Endothelial cell of umbilical vein (primary cell): ENCODE results near the gene PRPF18. TPM values are rescaled to one million over a fixed set of nuclear protein-coding genes. Genes with fewer than 3 reads are reported as not detected.

Experiments used
- BruUV-seq: library from RNA; stranded (reverse); fragments of 400-500 nt; replicated peaks from 2 replicates; lab custom pipeline; 2021; lab: Mats Ljungman, UMichigan
- CTCF ChIA-PET: fragments of 300-600, 350-600 bp; sonication (Branson Sonifier 250); formaldehyde crosslinking; loops from one replicate; lab custom pipeline; 2021; ENCODE audit warnings: antibody characterized with exemption, inconsistent platforms; lab: Charles Lee
- POLR2A ChIA-PET: fragments of 300-600, 350-600 bp; sonication (Branson Sonifier 250); formaldehyde crosslinking; loops from one replicate; lab custom pipeline; 2021; ENCODE audit warnings: antibody characterized with exemption, inconsistent platforms; lab: Charles Lee
- DNase-seq: peaks from one replicate; pipeline ENCODE4 v3.0.0-alpha.2; 2011; ENCODE audit warnings: low read depth, low spot score
- FAIRE-seq: peaks from 2 replicates; lab custom pipeline; 2011; peaks lifted over from hg19 to GRCh38; lab: Jason Lieb, UNC
- H2AFZ ChIP-seq: 2 replicates; pipeline ENCODE4 v1.6.0; 2012; ENCODE audit warnings: low read depth, low read length, control low read depth, inconsistent platforms
- H3K27ac ChIP-seq: 2 replicates; pipeline ENCODE4 v1.5.1; 2011; ENCODE audit warnings: low read depth, mild to moderate bottlenecking, control low read depth, low read length, moderate library complexity; ENCODE audit not compliant: insufficient read depth
- H3K27me3 ChIP-seq, 2 experiments: 2 replicates each; pipeline versions ENCODE4 v1.6.0 to v1.6.1; 2011; ENCODE audit warnings: low read length in 2 of 2, mixed read lengths in 1 of 2; ENCODE audit not compliant: control insufficient read depth in 2 of 2, insufficient read depth in 2 of 2
- H3K36me3 ChIP-seq, 2 experiments: 2 replicates in 1 of 2; 3 replicates in 1 of 2; pipeline ENCODE4 v1.5.1; 2011; ENCODE audit warnings: low read length in 2 of 2, mild to moderate bottlenecking in 1 of 2, moderate library complexity in 1 of 2; ENCODE audit not compliant: control insufficient read depth in 2 of 2, insufficient read depth in 2 of 2; ENCODE audit errors: extremely low read depth in 1 of 2
- H3K4me1 ChIP-seq: 3 replicates; pipeline ENCODE4 v1.5.1; 2011; ENCODE audit warnings: mild to moderate bottlenecking, low read length; ENCODE audit not compliant: control insufficient read depth, insufficient read depth; ENCODE audit errors: extremely low read depth
- H3K4me2 ChIP-seq: 2 replicates; pipeline ENCODE4 v1.6.1; 2011; ENCODE audit warnings: low read length, control low read depth, mixed read lengths; ENCODE audit not compliant: insufficient read depth
- H3K4me3 ChIP-seq, 3 experiments: fragments of 200-600 bp in 1 of 3; sonication (generic), shearing (Covaris generic) in 1 of 3; replicated peaks in 1 of 3; 2 replicates each; pipeline ENCODE4 v1.5.1; 2011 to 2016; ENCODE audit warnings: control low read depth in 3 of 3, low read length in 3 of 3, mild to moderate bottlenecking in 2 of 3, inconsistent platforms in 1 of 3, low read depth in 1 of 3, moderate library complexity in 1 of 3; ENCODE audit not compliant: insufficient read depth in 1 of 3
- H3K79me2 ChIP-seq: 2 replicates; pipeline ENCODE4 v1.6.0; 2012; ENCODE audit warnings: low read length, inconsistent platforms; ENCODE audit not compliant: control insufficient read depth, insufficient read depth
- H3K9ac ChIP-seq: replicated peaks from 2 replicates; pipeline ENCODE3; 2011; ENCODE audit warnings: low read length, control low read depth; ENCODE audit not compliant: insufficient read depth; ENCODE audit errors: extremely low read depth
- H3K9me1 ChIP-seq: replicated peaks from 3 replicates; pipeline ENCODE4 v1.6.0; 2011; ENCODE audit warnings: mild to moderate bottlenecking, low read length; ENCODE audit not compliant: control insufficient read depth, insufficient read depth; ENCODE audit errors: extremely low read depth
- H3K9me3 ChIP-seq: replicated peaks from 2 replicates; pipeline ENCODE4 v1.5.1; 2012; ENCODE audit warnings: low read length, inconsistent platforms; ENCODE audit not compliant: control insufficient read depth, insufficient read depth
- H4K20me1 ChIP-seq: replicated peaks from 2 replicates; pipeline ENCODE3; 2011; ENCODE audit warnings: mild to moderate bottlenecking, low read length; ENCODE audit not compliant: control insufficient read depth, insufficient read depth; ENCODE audit errors: extremely low read depth
- CTCF ChIP-seq, 2 donors: IDR thresholded peaks; 1 replicate in 1 of 2; 2 replicates in 1 of 2; pipeline ENCODE4 v1.5.1; 2011; ENCODE audit warnings: low read length in 2 of 2, mild to moderate bottlenecking in 2 of 2, moderate library complexity in 2 of 2, control low read depth in 1 of 2, inconsistent platforms in 1 of 2, low read depth in 1 of 2; ENCODE audit not compliant: insufficient read depth in 1 of 2; ENCODE audit errors: extremely low read depth in 1 of 2
- EZH2 ChIP-seq: IDR thresholded peaks from 2 replicates; pipeline ENCODE4 v1.6.1; 2012; ENCODE audit warnings: borderline replicate concordance, low read depth, mild to moderate bottlenecking, moderate library complexity, low read length, inconsistent platforms; ENCODE audit not compliant: severe bottlenecking
- FOS ChIP-seq: IDR thresholded peaks from 2 replicates; pipeline ENCODE4 v1.6.1; 2011; ENCODE audit warnings: mild to moderate bottlenecking, low read length, moderate library complexity, borderline replicate concordance; ENCODE audit not compliant: insufficient read depth
- GATA2 ChIP-seq: IDR thresholded peaks from 2 replicates; pipeline ENCODE4 v1.7.0; 2011; ENCODE audit warnings: low read depth, mild to moderate bottlenecking, moderate library complexity, mixed read lengths, low read length; ENCODE audit not compliant: insufficient read length, insufficient read depth
- JUN ChIP-seq: IDR thresholded peaks from 2 replicates; pipeline ENCODE4 v1.6.1; 2011; ENCODE audit warnings: borderline replicate concordance, low read depth; ENCODE audit not compliant: insufficient read length, insufficient read depth
- MAX ChIP-seq: IDR thresholded peaks from 2 replicates; pipeline ENCODE4 v1.6.1; 2011; ENCODE audit not compliant: insufficient read depth, insufficient read length
- MYC ChIP-seq: IDR thresholded peaks from one replicate; pipeline ENCODE4 v1.6.1; 2011; ENCODE audit warnings: mild to moderate bottlenecking, low read depth, low read length
- POLR2A ChIP-seq: IDR thresholded peaks from 2 replicates; pipeline ENCODE4 v1.6.1; 2012; ENCODE audit warnings: low read depth, mild to moderate bottlenecking, control low read depth, low read length
- POLR2AphosphoS5 ChIP-seq: IDR thresholded peaks from 2 replicates; pipeline ENCODE4 v1.6.1; 2012; ENCODE audit warnings: low read depth, mild to moderate bottlenecking, control low read depth, low read length, moderate library complexity; ENCODE audit not compliant: insufficient read depth
- dilution Hi-C: fragments of 300-500 bp; cut with MboI; formaldehyde crosslinking; loops from one replicate; pipeline ENCODE4 v1.15.0; 2019; ENCODE audit warnings: low sequenced_read_pairs; ENCODE audit not compliant: extremely low pct_ligation_motif_present
- intact Hi-C: fragments of 100-400 bp; cut with micrococcal nuclease; formaldehyde crosslinking; loops from one replicate; pipeline ENCODE4 v1.10.0; 2022
- polyA plus RNA-seq, 4 experiments: library from polyadenylated mRNA; depleted of rRNA in 3 of 4; stranded (reverse) in 3 of 4; unstranded in 1 of 4; fragments of >200 nt; gene quantifications; 2 replicates each; pipeline versions ENCODE4 v1.2.1 to v1.2.3, GENCODE V29; 2011 to 2012; ENCODE audit warnings: missing spikeins in 1 of 4
- total RNA-seq: library from RNA; stranded (reverse); gene quantifications from 2 replicates; pipeline ENCODE4 v1.2.3, GENCODE V29; 2021

The PRPF18 gene
- total and polyA plus RNA-seq, 2 donors (not counting 3 experiments of a cell fraction or from before 2014, with no cell fraction given) = 7.3 to 21.0 TPM

- H4K20me1 ChIP-seq = no peaks in the 10 kb centered on the region
- FAIRE-seq (no peak), DNase-seq (no peak)
- ChIA-PET CTCF (interaction anchor here (0.8 kb wide), 1 partner anchor 11 kb away, joined by 3 read pairs; the partner anchor contains the start of gene PRPF18), POLR2A (no interaction called here)
- intact Hi-C loops = no loop called here
- no TSS peak for BruUV-seq
- no peaks in the 10 kb centered on the region for H3K4me1 ChIP-seq
- TF ChIP-seq MYC (no peak), FOS (no peak), JUN (no peak), EZH2 (no peak), POLR2A (no peak), GATA2 (no peak), MAX (no peak), POLR2AphosphoS5 (no peak), CTCF (IDR thresholded peaks at IDR 0.05; ENCODE audit: extremely low read depth in 1 of 2, insufficient read depth in 1 of 2, low read depth in 1 of 2, low read length in 2 of 2) (no peak)
- no peak overlapping the region for H3K27ac ChIP-seq
- H3K9ac ChIP-seq = no peak overlapping the region
- H3K27me3 ChIP-seq = no peaks in the 10 kb centered on the region
- no peaks in the 10 kb centered on the region for H3K9me3 ChIP-seq
- H3K4me3 ChIP-seq = no peak overlapping the region
- no peaks in the 10 kb centered on the region for H3K36me3 ChIP-seq
- H3K4me2 ChIP-seq = no peak overlapping the region
- no peaks in the 10 kb centered on the region for H3K9me1 ChIP-seq
- no peak overlapping the region for H2AFZ ChIP-seq
- H3K79me2 ChIP-seq = peaks cover 8% of the 10 kb centered on the region
- dilution Hi-C loops = no loop called here
Observed at GRCh38 chr10:13597909-13598308, 11.1 kb downstream of the PRPF18 start.
